Measurements from ENCODE around the gene SIM2.

SIM2 gene

DNA sequence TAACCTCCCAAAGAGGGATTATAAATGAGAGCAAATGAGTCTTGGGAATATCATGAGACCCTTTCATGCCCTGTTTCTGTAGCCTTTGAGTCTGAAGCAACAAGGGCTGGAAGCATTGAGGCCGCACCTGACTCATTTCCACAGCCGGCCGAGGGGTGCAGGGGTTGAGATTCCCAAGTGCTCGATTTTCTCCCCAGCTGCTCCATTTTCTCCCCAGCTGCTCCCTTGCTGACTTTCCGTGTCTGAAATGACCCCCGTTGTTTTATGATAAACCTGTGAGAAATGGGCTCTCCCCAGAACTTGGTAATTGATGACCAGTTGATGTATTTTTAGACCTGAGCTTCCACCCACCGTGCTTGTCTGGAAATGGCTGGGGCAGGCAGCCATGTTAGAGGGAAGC, 22.9 kb downstream of the SIM2 start:
- ChIA-PET CTCF (interaction anchor here (0.9 kb wide), 1 partner anchor 91 kb away, joined by 3 read pairs; no protein-coding TSS in a partner anchor), POLR2A (no interaction called here)
- no peak for DNase-seq (ENCODE audit: low read depth, low spot score)
- TF ChIP-seq, protein P1, sequence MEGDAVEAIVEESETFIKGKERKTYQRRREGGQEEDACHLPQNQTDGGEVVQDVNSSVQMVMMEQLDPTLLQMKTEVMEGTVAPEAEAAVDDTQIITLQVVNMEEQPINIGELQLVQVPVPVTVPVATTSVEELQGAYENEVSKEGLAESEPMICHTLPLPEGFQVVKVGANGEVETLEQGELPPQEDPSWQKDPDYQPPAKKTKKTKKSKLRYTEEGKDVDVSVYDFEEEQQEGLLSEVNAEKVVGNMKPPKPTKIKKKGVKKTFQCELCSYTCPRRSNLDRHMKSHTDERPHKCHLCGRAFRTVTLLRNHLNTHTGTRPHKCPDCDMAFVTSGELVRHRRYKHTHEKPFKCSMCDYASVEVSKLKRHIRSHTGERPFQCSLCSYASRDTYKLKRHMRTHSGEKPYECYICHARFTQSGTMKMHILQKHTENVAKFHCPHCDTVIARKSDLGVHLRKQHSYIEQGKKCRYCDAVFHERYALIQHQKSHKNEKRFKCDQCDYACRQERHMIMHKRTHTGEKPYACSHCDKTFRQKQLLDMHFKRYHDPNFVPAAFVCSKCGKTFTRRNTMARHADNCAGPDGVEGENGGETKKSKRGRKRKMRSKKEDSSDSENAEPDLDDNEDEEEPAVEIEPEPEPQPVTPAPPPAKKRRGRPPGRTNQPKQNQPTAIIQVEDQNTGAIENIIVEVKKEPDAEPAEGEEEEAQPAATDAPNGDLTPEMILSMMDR (IDR thresholded peaks at IDR 0.05; ENCODE audit: insufficient read depth, low read length, missing control alignments) = no peak
- H3K4me3 ChIP-seq (ENCODE audit: low read depth, low read length) = no peak overlapping the region

DNA sequence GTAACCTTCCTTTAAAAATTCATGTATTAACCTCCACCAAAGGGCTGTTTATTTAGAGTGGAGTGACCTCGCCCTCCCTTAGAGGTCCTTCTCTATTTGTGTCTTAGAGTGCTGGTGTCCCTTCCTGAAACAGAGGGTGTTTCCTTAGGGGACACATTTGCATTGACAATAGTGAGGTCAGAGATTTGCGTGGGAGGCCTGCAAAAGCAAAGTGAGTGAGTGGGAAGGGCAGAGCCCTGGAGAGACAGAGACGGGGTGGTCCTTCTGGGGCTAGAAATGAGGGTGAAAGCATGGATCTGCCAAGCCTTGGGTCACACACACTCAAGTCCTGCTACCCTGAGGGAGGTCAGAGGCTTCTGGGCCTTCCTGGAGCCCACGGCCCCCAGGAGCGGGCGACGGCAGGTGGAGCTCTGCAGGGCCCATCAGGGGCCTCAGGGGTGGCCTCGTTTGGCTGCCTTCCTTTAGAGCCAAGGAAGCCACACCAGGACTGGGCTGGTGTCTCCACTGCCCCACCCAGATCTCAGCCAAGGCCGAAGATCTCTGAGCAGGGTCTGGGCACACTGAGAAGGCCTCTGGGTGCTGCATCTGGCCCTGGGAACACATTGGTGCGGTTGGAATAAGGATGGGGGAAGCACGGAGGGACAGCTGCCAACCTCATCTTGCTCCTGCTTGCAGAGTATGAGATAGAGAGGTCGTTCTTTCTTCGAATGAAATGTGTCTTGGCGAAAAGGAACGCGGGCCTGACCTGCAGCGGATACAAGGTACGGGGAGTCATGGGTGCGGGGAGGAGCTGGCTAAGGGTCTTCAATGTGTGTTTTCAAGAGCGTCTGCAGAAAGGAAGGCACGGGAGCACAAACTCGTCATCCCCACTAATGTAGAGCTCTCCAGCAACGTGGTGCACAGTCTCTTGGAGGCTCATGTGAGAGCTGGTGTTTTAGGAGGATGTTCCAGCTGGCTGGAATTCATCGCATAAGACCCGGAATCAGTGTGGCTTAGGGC, 23.8 kb downstream of the SIM2 start:
- TF ChIP-seq, protein P1 (IDR thresholded peaks at IDR 0.05; ENCODE audit: insufficient read depth, low read length, missing control alignments) = no peak
- H3K4me3 ChIP-seq (ENCODE audit: low read depth, low read length) = no peak overlapping the region
- POLR2A ChIA-PET = no interaction called here
- no peak for DNase-seq (ENCODE audit: low read depth, low spot score)
- CTCF ChIA-PET = interaction anchor here (0.7 to 1.2 kb wide), 3 partner anchors 12 to 92 kb away, joined by 3 read pairs; no protein-coding TSS in a partner anchor

DNA sequence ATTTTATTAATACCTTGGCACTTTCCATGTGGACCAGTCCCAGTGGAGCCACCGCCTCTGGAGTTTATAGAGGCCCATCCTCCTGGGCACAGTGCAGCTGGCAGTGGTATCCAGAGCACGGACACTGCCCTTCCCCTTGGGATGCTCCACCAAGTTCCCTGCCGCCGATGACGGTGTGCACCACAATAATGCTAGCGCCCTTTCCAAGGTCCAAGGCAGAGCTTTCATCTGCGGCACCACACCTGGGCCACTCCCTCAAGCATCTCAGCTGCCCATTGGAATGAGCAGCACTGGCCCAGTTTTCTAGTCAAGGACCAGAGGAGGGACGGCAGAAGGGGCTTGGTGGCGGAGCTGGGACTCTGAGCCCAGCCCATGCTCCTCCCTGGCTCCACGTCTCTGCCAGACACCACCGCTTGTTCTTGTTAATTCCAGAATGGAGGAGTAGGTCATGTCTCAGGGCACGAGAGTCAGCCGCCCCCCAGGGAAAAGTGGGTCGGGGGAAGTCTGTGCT, 24.5 kb downstream of the SIM2 start:
- no peak for DNase-seq (ENCODE audit: low read depth, low spot score)
- TF ChIP-seq, protein P1 (IDR thresholded peaks at IDR 0.05; ENCODE audit: insufficient read depth, low read length, missing control alignments) = no peak
- ChIA-PET POLR2A (no interaction called here), CTCF (interaction anchor here (0.7 to 1.2 kb wide), 2 partner anchors 12 to 23 kb away, joined by 3 read pairs; no protein-coding TSS in a partner anchor)
- no peak overlapping the region for H3K4me3 ChIP-seq (ENCODE audit: low read depth, low read length)

- ChIA-PET POLR2A (no interaction called here), CTCF (no interaction called here)
- H3K4me3 ChIP-seq (ENCODE audit: low read depth, low read length) = no peak overlapping the region
- no peak for DNase-seq (ENCODE audit: low read depth, low spot score)
- TF ChIP-seq, protein P1 (IDR thresholded peaks at IDR 0.05; ENCODE audit: insufficient read depth, low read length, missing control alignments) = no peak
Measured at GRCh38 chr21:36724660-36725059, 25.7 kb downstream of the SIM2 start.

DNA sequence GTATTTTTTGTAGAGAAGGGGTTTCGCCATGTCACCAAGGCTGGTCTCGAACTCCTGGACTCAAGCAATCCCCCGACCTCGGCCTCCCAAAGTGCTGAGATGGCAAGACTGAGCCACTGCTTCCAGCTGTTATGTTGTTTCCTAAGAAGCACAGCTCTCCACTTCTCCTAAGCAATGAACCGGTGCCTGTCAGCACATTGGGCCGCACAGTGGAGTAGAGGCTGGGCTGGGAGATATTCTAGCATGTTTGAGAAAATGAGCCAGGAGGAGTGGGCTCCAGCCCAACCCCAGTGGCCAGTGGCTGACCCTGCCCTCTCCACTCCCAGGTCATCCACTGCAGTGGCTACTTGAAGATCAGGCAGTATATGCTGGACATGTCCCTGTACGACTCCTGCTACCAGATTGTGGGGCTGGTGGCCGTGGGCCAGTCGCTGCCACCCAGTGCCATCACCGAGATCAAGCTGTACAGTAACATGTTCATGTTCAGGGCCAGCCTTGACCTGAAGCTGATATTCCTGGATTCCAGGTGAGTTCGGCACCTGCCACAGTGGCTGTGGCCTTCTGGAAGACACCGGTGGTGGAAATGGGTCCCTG, 27.0 kb downstream of the SIM2 start:
- no peak for DNase-seq (ENCODE audit: low read depth, low spot score)
- TF ChIP-seq, protein P1 (IDR thresholded peaks at IDR 0.05; ENCODE audit: insufficient read depth, low read length, missing control alignments) = no peak
- ChIA-PET CTCF (interaction anchor here (0.9 kb wide), 1 partner anchor 95 kb away, joined by 3 read pairs; no protein-coding TSS in a partner anchor), POLR2A (no interaction called here)
- no peak overlapping the region for H3K4me3 ChIP-seq (ENCODE audit: low read depth, low read length)

DNA sequence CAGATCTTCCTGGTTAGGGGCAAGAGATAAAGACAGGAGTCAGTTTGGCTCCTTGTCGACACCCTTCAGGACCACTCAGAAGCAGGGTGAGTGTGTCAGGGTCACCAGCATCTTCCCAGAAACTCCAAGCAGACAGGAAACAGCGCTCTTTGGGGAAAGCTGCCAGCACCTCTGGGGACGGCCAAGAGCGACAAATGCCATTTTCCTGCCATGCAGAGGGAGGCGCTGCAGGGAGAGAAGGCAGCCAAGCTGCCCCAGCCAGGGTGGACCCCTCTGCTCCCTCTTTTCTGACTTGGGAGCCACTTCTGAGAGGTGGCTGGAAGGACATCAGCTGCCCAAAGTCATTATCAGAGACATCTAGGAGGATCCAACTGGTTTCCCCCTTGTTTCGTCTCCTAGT, 29.0 kb downstream of the SIM2 start:
- POLR2A ChIA-PET = no interaction called here

More for the DNA sequence above, 29.0 kb downstream of the SIM2 start:
- no peak overlapping the region for H3K4me3 ChIP-seq (ENCODE audit: low read depth, low read length)
- CTCF ChIA-PET = no interaction called here
- no peak for DNase-seq (ENCODE audit: low read depth, low spot score)
- TF ChIP-seq, protein P1 (IDR thresholded peaks at IDR 0.05; ENCODE audit: insufficient read depth, low read length, missing control alignments) = no peak
